Measurements from ENCODE around the gene UPK1A. TPM values are rescaled to one million over a fixed set of nuclear protein-coding genes. Genes with fewer than 3 reads are reported as not detected.

UPK1A gene
- total and polyA plus RNA-seq, 9 of the 15 experiments (the other 6 are each of a cell fraction or from before 2014, with no cell fraction given) = 0.06 to 0.13 TPM; not detected in 7

DNA sequence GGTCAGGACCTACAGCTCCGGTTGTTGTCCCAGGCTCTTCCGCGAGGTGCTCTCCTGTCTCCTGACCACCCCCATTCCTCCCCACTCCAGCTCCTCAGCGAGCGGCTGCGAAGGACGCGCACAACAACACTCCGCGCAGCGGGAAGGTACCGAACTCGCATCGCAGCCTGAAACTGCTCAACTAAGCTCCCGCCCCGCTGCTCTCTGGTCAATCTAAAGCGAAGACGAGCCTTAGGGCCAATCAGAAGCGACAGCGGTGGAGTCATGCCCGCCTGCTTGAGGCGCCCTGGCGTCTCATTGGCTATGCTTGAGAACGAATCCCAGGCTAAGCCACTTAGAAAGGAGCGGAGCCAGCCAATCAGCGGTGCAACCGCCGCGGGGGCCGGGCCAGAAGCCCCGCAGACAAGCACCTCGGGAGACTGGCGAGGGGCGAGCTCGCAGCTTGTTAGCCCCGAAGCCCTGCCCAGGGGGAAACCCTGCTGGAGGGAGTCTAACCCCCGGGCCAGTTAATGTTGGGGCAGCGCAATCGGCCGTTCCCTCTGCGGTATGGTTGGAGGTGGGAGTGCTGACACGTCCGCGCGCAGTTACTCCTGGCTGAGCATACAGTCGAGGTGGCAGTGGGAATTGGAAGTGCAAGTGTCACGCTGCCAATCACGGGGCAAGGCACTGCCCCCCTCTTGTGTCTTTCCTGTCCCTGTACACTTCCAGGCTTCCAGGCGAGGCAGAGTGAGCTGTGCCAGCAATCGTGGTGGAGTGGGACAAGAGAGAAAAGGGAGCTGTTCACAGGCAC, 36.1 kb downstream of the UPK1A start (continued):
- TF ChIP-seq BRF2 (IDR thresholded peaks at IDR 0.05; ENCODE audit: borderline replicate concordance, insufficient read depth, insufficient read length) = no peak
- TF ChIP-seq PHF20 (IDR thresholded peaks at IDR 0.05; ENCODE audit: partially characterized antibody) = no peak
- TF ChIP-seq FOXM1 (IDR thresholded peaks at IDR 0.05; ENCODE audit: low read depth) = 0 out of 2 replicates have a peak, but pooled peaks have one; percentile 27
- TF ChIP-seq FOXM1 (CRISPR knock-in tag; IDR thresholded peaks at IDR 0.05; ENCODE audit: low read depth) = no peak
- no peak for TF ChIP-seq NCOA4 (IDR thresholded peaks at IDR 0.05; ENCODE audit: partially characterized antibody)
- peak; percentile 24; the same call in 1 of the 2 replicates for TF ChIP-seq THAP12 (CRISPR knock-in tag; IDR thresholded peaks at IDR 0.05)
- TF ChIP-seq TBP (optimal IDR thresholded peaks at IDR 0.05; ENCODE audit: low read depth, low read length) = peak; percentile 52
- peak; percentile 95 for TF ChIP-seq CEBPZ (IDR thresholded peaks at IDR 0.05; ENCODE audit: borderline replicate concordance, low read depth, low read length)
- TF ChIP-seq MTA3 (IDR thresholded peaks at IDR 0.05; ENCODE audit: borderline replicate concordance) = no peak; the same call in 1 of the 2 replicates
- TF ChIP-seq NCOA1 (IDR thresholded peaks at IDR 0.05; ENCODE audit: low read depth) = no peak
- no peak for TF ChIP-seq NCOA2 (IDR thresholded peaks at IDR 0.05; ENCODE audit: partially characterized antibody in 2 of 2)
- TF ChIP-seq L3MBTL2 (IDR thresholded peaks at IDR 0.05) = peak; percentile 51; the same call in 1 of the 2 replicates
- TF ChIP-seq CTBP1 (IDR thresholded peaks at IDR 0.05; ENCODE audit: borderline replicate concordance) = peak; percentile 74
- peak; percentile 42; the same call in 1 of the 2 replicates for TF ChIP-seq LEF1 (IDR thresholded peaks at IDR 0.05)
- peak; percentile 66 for TF ChIP-seq CREM (IDR thresholded peaks at IDR 0.05; ENCODE audit: low read depth)
- TF ChIP-seq PBX2 (CRISPR knock-in tag; IDR thresholded peaks at IDR 0.05; ENCODE audit: low read depth) = peak; percentile 90
- peak; percentile 100 for TF ChIP-seq PBX2 (tag; conservative IDR thresholded peaks at IDR 0.05; ENCODE audit: low read depth)

Measured in K562 (cell line).